ENCODE measurements around the gene SEC24D.

SEC24D gene

DNA sequence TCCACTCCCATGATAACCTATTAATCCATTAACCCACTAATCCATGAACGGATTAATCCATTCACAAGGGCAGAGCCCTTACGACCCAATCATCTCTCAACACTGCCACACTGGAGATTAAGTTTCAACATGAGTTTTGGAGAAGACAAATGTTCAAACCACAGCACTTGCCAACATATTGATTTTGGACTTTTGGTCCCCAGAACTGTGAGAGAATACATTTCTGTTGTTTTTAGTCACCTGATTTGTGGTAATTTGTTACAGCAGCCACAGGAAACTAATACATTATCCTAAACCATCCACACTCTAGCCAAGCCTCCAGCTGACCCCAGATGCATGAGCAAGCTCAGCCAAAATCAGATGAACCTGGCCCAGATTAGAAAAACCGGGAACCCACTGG, 22.4 kb downstream of the SEC24D start:
- no peaks in the 10 kb centered on the region for H3K27me3 ChIP-seq (ENCODE audit: control insufficient read depth in 2 of 2, insufficient read depth in 2 of 2, low read length in 2 of 2)
- H3K9ac ChIP-seq (ENCODE audit: low read depth in 1 of 2, low read length in 2 of 2) = no peak overlapping the region
- H3K4me3 ChIP-seq (ENCODE audit: low read length in 2 of 2) = no peak overlapping the region
- H3K9me3 ChIP-seq (ENCODE audit: control insufficient read depth in 2 of 2, low read length in 2 of 2) = no peaks in the 10 kb centered on the region
- peaks cover 50 to 60% of the 10 kb centered on the region in 2 donors for H3K36me3 ChIP-seq (ENCODE audit: control insufficient read depth in 2 of 2, insufficient read depth in 2 of 2, low read length in 2 of 2)
- no peaks in the 10 kb centered on the region for H3K4me1 ChIP-seq (ENCODE audit: control insufficient read depth in 2 of 2, insufficient read depth in 2 of 2, low read length in 2 of 2)
- no peak overlapping the region for H3K27ac ChIP-seq (ENCODE audit: low read depth in 2 of 2, low read length in 2 of 2)

GRCh38 chr4:118811832-118812231, 24.1 kb downstream of the SEC24D start:
- Histone ChIP-seq H3K4me1 (ENCODE audit: control insufficient read depth in 2 of 2, insufficient read depth in 2 of 2, low read length in 2 of 2) (no peaks in the 10 kb centered on the region), H3K27ac (ENCODE audit: low read depth in 2 of 2, low read length in 2 of 2) (no peak overlapping the region), H3K9me3 (ENCODE audit: control insufficient read depth in 2 of 2, low read length in 2 of 2) (no peaks in the 10 kb centered on the region), H3K4me3 (ENCODE audit: low read length in 2 of 2) (no peak overlapping the region), H3K27me3 (ENCODE audit: control insufficient read depth in 2 of 2, insufficient read depth in 2 of 2, low read length in 2 of 2) (no peaks in the 10 kb centered on the region), H3K9ac (ENCODE audit: low read depth in 1 of 2, low read length in 2 of 2) (no peak overlapping the region), H3K36me3 (ENCODE audit: control insufficient read depth in 2 of 2, insufficient read depth in 2 of 2, low read length in 2 of 2) (peaks cover 60 to 62% of the 10 kb centered on the region in 2 donors)

- Histone ChIP-seq H3K9me3 (ENCODE audit: control insufficient read depth in 2 of 2, low read length in 2 of 2) (no peaks in the 10 kb centered on the region), H3K36me3 (ENCODE audit: control insufficient read depth in 2 of 2, insufficient read depth in 2 of 2, low read length in 2 of 2) (peaks cover 64 to 65% of the 10 kb centered on the region in 2 donors), H3K4me3 (ENCODE audit: low read length in 2 of 2) (no peak overlapping the region), H3K9ac (ENCODE audit: low read depth in 1 of 2, low read length in 2 of 2) (no peak overlapping the region), H3K27me3 (ENCODE audit: control insufficient read depth in 2 of 2, insufficient read depth in 2 of 2, low read length in 2 of 2) (no peaks in the 10 kb centered on the region), H3K4me1 (ENCODE audit: control insufficient read depth in 2 of 2, insufficient read depth in 2 of 2, low read length in 2 of 2) (no peaks in the 10 kb centered on the region), H3K27ac (ENCODE audit: low read depth in 2 of 2, low read length in 2 of 2) (no peak overlapping the region)
These were observed 24.7 kb downstream of the SEC24D start for GRCh38 chr4:118810991-118811764.

DNA sequence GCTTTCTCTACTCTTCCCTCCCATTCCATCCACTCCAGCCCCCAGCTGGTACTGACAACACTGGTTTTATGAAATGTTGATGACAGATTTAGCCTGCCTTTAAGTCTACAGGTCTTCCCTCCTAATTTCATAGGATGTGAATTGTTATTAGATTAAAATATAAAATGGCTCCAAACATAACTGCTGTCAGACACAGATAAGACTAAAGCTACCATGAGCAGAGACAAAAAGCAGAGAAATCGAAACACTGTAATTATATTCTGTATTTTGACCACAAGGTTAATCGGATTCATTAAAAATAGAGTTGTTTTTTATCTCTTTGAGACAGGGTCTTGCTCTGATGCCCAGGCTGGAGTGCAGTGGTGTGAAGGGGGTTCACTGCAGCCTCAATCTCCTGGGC, 28.3 kb downstream of the SEC24D start:
- H3K4me3 ChIP-seq (ENCODE audit: low read length in 2 of 2) = no peak overlapping the region
- H3K9ac ChIP-seq (ENCODE audit: low read depth in 1 of 2, low read length in 2 of 2) = no peak overlapping the region
- no peak overlapping the region for H3K27ac ChIP-seq (ENCODE audit: low read depth in 2 of 2, low read length in 2 of 2)
- H3K27me3 ChIP-seq (ENCODE audit: control insufficient read depth in 2 of 2, insufficient read depth in 2 of 2, low read length in 2 of 2) = no peaks in the 10 kb centered on the region
- no peaks in the 10 kb centered on the region for H3K4me1 ChIP-seq (ENCODE audit: control insufficient read depth in 2 of 2, insufficient read depth in 2 of 2, low read length in 2 of 2)
- no peaks in the 10 kb centered on the region for H3K9me3 ChIP-seq (ENCODE audit: control insufficient read depth in 2 of 2, low read length in 2 of 2)
- peaks cover 55 to 57% of the 10 kb centered on the region in 2 donors for H3K36me3 ChIP-seq (ENCODE audit: control insufficient read depth in 2 of 2, insufficient read depth in 2 of 2, low read length in 2 of 2)

DNA sequence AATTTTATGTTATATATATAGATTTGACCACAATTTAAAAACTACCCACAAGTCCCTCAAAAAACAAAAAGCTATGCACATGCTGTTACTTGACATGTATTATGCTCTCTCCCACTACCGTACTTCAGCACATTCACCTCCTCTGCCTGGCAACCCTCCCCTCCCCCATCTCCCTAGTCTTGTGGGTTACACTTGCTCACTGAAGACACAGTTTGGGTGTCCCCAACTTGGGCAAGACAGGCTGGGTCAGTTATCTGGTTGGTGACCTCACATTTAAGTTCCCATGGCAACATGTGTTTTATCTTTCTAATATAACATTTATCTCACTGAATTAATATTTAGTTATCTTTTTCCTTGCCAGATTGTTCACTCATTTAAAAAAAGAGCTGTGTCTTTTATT, 32.7 kb downstream of the SEC24D start:
- Histone ChIP-seq H3K4me3 (ENCODE audit: low read length in 2 of 2) (no peak overlapping the region), H3K4me1 (ENCODE audit: control insufficient read depth in 2 of 2, insufficient read depth in 2 of 2, low read length in 2 of 2) (no peaks in the 10 kb centered on the region), H3K36me3 (ENCODE audit: control insufficient read depth in 2 of 2, insufficient read depth in 2 of 2, low read length in 2 of 2) (peaks cover 52 to 57% of the 10 kb centered on the region in 2 donors), H3K9me3 (ENCODE audit: control insufficient read depth in 2 of 2, low read length in 2 of 2) (no peaks in the 10 kb centered on the region), H3K27me3 (ENCODE audit: control insufficient read depth in 2 of 2, insufficient read depth in 2 of 2, low read length in 2 of 2) (no peaks in the 10 kb centered on the region), H3K9ac (ENCODE audit: low read depth in 1 of 2, low read length in 2 of 2) (no peak overlapping the region), H3K27ac (ENCODE audit: low read depth in 2 of 2, low read length in 2 of 2) (no peak overlapping the region)

- Histone ChIP-seq H3K4me3 (ENCODE audit: low read length in 2 of 2) (no peak overlapping the region), H3K27me3 (ENCODE audit: control insufficient read depth in 2 of 2, insufficient read depth in 2 of 2, low read length in 2 of 2) (no peaks in the 10 kb centered on the region), H3K9ac (ENCODE audit: low read depth in 1 of 2, low read length in 2 of 2) (no peak overlapping the region), H3K36me3 (ENCODE audit: control insufficient read depth in 2 of 2, insufficient read depth in 2 of 2, low read length in 2 of 2) (peaks cover 47 to 60% of the 10 kb centered on the region in 2 donors), H3K27ac (ENCODE audit: low read depth in 2 of 2, low read length in 2 of 2) (no peak overlapping the region), H3K9me3 (ENCODE audit: control insufficient read depth in 2 of 2, low read length in 2 of 2) (no peaks in the 10 kb centered on the region), H3K4me1 (ENCODE audit: control insufficient read depth in 2 of 2, insufficient read depth in 2 of 2, low read length in 2 of 2) (no peaks in the 10 kb centered on the region)
These were observed 33.9 kb downstream of the SEC24D start for GRCh38 chr4:118801895-118802575.

DNA sequence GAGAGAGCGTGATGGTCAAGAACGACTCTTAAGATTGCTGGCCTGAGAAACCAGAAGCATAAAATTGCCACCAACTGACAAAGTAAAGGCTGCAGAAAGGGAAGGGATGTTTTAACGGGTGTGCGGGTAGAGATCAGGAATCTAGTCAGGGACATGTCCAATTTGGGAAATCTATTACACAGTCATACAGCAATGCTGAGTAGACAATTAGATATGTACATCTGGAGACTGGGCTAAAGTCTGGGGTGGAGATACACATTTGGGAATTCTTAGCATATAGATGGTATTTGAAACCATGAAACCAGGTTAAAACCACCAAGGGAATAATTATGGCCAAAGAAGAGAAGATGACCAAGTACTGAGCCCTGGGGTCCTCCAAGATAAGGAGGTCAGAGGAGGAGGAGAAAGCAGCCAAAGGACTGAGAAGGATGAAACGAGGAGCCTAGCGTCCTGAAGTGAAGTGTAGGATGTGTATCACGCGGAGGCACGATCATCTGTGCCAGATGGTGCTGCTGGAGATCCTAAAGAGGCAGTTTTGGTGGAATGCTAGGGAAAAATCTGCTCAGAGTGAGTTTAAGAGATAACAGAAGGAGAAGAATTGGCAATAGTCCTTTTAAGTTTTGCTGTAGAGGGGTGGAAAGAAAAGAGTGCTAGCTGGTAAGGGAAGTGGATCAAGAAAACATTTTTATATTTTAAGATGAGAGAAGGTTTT, 36.5 kb downstream of the SEC24D start:
- H3K27me3 ChIP-seq (ENCODE audit: control insufficient read depth in 2 of 2, insufficient read depth in 2 of 2, low read length in 2 of 2) = no peaks in the 10 kb centered on the region
- no peak overlapping the region for H3K9ac ChIP-seq (ENCODE audit: low read depth in 1 of 2, low read length in 2 of 2)
- H3K36me3 ChIP-seq (ENCODE audit: control insufficient read depth in 2 of 2, insufficient read depth in 2 of 2, low read length in 2 of 2) = peaks cover 41 to 57% of the 10 kb centered on the region in 2 donors
- no peak overlapping the region for H3K27ac ChIP-seq (ENCODE audit: low read depth in 2 of 2, low read length in 2 of 2)
- no peaks in the 10 kb centered on the region for H3K9me3 ChIP-seq (ENCODE audit: control insufficient read depth in 2 of 2, low read length in 2 of 2)
- H3K4me1 ChIP-seq (ENCODE audit: control insufficient read depth in 2 of 2, insufficient read depth in 2 of 2, low read length in 2 of 2) = peaks cover 0 to 3% of the 10 kb centered on the region in 2 donors
- H3K4me3 ChIP-seq (ENCODE audit: low read length in 2 of 2) = no peak overlapping the region

GRCh38 chr4:118798658-118799057, 37.3 kb downstream of the SEC24D start:
- H3K27me3 ChIP-seq (ENCODE audit: control insufficient read depth in 2 of 2, insufficient read depth in 2 of 2, low read length in 2 of 2) = no peaks in the 10 kb centered on the region
- H3K36me3 ChIP-seq (ENCODE audit: control insufficient read depth in 2 of 2, insufficient read depth in 2 of 2, low read length in 2 of 2) = peaks cover 39 to 59% of the 10 kb centered on the region in 2 donors

DNA sequence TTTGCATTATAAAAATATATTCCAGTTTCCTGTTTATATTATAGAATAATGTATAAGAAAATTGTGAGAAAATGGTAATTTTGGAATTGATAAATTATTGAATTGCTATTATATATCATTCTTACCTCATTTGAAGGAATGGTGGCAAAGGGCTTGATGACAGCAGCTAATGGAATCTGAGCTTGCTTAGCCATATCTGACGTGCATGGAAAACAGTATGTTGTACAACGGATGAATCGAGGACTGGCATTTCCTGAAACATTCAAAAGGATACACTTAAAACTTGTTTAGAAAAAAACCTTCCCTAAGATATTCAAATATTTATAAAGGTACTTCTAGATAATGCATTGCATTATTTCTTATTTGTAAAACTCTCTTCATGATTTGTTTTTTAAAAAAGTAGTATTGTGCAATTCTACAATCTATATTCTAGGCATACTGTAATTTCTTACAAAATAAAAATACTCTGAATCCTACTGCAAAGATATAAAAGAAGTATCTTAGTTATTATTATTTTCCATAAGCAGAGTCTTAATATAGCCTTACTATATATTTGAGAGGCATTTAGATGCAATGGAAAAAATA, 38.3 kb downstream of the SEC24D start:
- no peak overlapping the region for H3K27ac ChIP-seq (ENCODE audit: low read depth in 2 of 2, low read length in 2 of 2)
- no peaks in the 10 kb centered on the region for H3K9me3 ChIP-seq (ENCODE audit: control insufficient read depth in 2 of 2, low read length in 2 of 2)
- H3K4me1 ChIP-seq (ENCODE audit: control insufficient read depth in 2 of 2, insufficient read depth in 2 of 2, low read length in 2 of 2) = peaks cover 0 to 3% of the 10 kb centered on the region in 2 donors
- H3K27me3 ChIP-seq (ENCODE audit: control insufficient read depth in 2 of 2, insufficient read depth in 2 of 2, low read length in 2 of 2) = no peaks in the 10 kb centered on the region
- no peak overlapping the region for H3K9ac ChIP-seq (ENCODE audit: low read depth in 1 of 2, low read length in 2 of 2)
- no peak overlapping the region for H3K4me3 ChIP-seq (ENCODE audit: low read length in 2 of 2)
- H3K36me3 ChIP-seq (ENCODE audit: control insufficient read depth in 2 of 2, insufficient read depth in 2 of 2, low read length in 2 of 2) = peaks cover 36 to 54% of the 10 kb centered on the region in 2 donors

More at GRCh38 chr4:118798658-118799057, 37.3 kb downstream of the SEC24D start:
- no peak overlapping the region for H3K27ac ChIP-seq (ENCODE audit: low read depth in 2 of 2, low read length in 2 of 2)
- H3K4me3 ChIP-seq (ENCODE audit: low read length in 2 of 2) = no peak overlapping the region
- H3K9me3 ChIP-seq (ENCODE audit: control insufficient read depth in 2 of 2, low read length in 2 of 2) = no peaks in the 10 kb centered on the region
- H3K4me1 ChIP-seq (ENCODE audit: control insufficient read depth in 2 of 2, insufficient read depth in 2 of 2, low read length in 2 of 2) = peaks cover 0 to 3% of the 10 kb centered on the region in 2 donors
- no peak overlapping the region for H3K9ac ChIP-seq (ENCODE audit: low read depth in 1 of 2, low read length in 2 of 2)
